Measurements from ENCODE around the gene RFC4. TPM values are rescaled to one million over a fixed set of nuclear protein-coding genes. Genes with fewer than 3 reads are reported as not detected.

The RFC4 gene
- total and polyA plus RNA-seq, 9 of the 15 experiments (the other 6 are each of a cell fraction or from before 2014, with no cell fraction given), result 105 to 227 (median 180) TPM

DNA sequence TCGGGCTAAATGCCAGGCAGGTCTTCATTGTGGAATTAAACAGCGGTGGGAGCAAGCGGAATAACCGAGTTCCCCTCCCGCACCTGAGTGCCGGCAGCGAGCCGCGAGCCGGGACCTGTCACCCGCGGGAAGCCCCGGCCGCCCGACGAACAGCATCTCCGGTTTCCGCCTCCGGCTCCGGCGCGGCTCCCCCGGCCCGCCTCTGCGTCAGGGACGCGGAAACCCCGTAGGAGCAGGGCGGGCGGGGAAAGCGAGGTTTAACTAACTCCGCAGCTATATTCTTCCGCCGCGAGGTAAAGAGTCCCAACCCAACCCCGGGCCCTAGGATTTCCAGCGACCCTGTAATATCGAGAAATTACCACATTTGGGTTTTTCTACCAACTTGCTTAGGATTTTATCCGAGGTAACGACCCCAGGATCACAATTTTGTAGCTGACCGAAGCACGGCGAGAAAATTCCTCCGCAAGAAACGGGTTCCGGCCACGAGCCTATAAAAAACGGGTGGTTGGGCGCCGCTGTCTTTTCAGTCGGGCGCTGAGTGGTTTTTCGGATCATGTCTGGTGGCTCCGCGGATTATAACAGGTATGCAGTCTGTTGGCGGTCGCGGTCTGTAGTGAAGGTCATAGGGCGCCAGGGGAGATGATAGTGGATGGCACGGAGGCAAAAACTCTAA is 23.1 kb downstream of the RFC4 start, which contains the start of gene EIF4A2 (continued):
- no peak for TF ChIP-seq ZFPM2 (CRISPR knock-in tag; IDR thresholded peaks at IDR 0.05)
- TF ChIP-seq KDM5B (IDR thresholded peaks at IDR 0.05; ENCODE audit: insufficient replicate concordance, low read depth, low read length), result peak; percentile 100
- TF ChIP-seq CBX2 (IDR thresholded peaks at IDR 0.05; ENCODE audit: insufficient read depth, low read length, poor library complexity, severe bottlenecking), result no peak
- TF ChIP-seq TBL1XR1 (IDR thresholded peaks at IDR 0.05; ENCODE audit: low read length in 2 of 2), result no peak
- TF ChIP-seq HSF4 (CRISPR knock-in tag; IDR thresholded peaks at IDR 0.05; ENCODE audit: borderline replicate concordance), result no peak
- 0 out of 4 replicates have a peak, but pooled peaks of 1 of the 2 experiments have one; percentile 22 for TF ChIP-seq FOXK2 (conservative IDR thresholded peaks at IDR 0.05 in 1 of 2, IDR thresholded peaks at IDR 0.05 in 1 of 2; ENCODE audit: low read depth in 2 of 2)
- TF ChIP-seq SMARCA5 (IDR thresholded peaks at IDR 0.05), result no peak
- TF ChIP-seq, protein P1, sequence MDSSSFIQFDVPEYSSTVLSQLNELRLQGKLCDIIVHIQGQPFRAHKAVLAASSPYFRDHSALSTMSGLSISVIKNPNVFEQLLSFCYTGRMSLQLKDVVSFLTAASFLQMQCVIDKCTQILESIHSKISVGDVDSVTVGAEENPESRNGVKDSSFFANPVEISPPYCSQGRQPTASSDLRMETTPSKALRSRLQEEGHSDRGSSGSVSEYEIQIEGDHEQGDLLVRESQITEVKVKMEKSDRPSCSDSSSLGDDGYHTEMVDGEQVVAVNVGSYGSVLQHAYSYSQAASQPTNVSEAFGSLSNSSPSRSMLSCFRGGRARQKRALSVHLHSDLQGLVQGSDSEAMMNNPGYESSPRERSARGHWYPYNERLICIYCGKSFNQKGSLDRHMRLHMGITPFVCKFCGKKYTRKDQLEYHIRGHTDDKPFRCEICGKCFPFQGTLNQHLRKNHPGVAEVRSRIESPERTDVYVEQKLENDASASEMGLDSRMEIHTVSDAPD (CRISPR knock-in tag; IDR thresholded peaks at IDR 0.05), result no peak
- TF ChIP-seq ZNF232 (CRISPR knock-in tag; IDR thresholded peaks at IDR 0.05), result no peak
- no peak for TF ChIP-seq PTRF (tag; IDR thresholded peaks at IDR 0.05)
- TF ChIP-seq MAFG (tag; conservative IDR thresholded peaks at IDR 0.05), result no peak; the same call in 1 of the 2 replicates
- peak; percentile 100 for TF ChIP-seq GTF2A2 (tag; IDR thresholded peaks at IDR 0.05)
- TF ChIP-seq CHD2 (IDR thresholded peaks at IDR 0.05; ENCODE audit: low read depth, low read length), result peak; percentile 92
- TF ChIP-seq, protein P2, sequence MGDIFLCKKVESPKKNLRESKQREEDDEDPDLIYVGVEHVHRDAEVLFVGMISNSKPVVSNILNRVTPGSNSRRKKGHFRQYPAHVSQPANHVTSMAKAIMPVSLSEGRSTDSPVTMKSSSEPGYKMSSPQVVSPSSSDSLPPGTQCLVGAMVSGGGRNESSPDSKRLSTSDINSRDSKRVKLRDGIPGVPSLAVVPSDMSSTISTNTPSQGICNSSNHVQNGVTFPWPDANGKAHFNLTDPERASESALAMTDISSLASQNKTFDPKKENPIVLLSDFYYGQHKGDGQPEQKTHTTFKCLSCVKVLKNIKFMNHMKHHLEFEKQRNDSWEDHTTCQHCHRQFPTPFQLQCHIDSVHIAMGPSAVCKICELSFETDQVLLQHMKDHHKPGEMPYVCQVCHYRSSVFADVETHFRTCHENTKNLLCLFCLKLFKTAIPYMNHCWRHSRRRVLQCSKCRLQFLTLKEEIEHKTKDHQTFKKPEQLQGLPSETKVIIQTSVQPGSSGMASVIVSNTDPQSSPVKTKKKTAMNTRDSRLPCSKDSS (IDR thresholded peaks at IDR 0.05; ENCODE audit: low read depth, partially characterized antibody), result no peak
- no peak for TF ChIP-seq ZNF586 (CRISPR knock-in tag; conservative IDR thresholded peaks at IDR 0.05)
- TF ChIP-seq PHB2 (IDR thresholded peaks at IDR 0.05; ENCODE audit: low read depth), result no peak
- no peak for TF ChIP-seq DACH1 (IDR thresholded peaks at IDR 0.05; ENCODE audit: partially characterized antibody)
- peak; percentile 55; the same call in 1 of the 2 replicates for TF ChIP-seq HLTF (IDR thresholded peaks at IDR 0.05)
- no peak; the same call in 1 of the 2 replicates for TF ChIP-seq STAT5A (IDR thresholded peaks at IDR 0.05; ENCODE audit: borderline replicate concordance, low read length)
- TF ChIP-seq, protein P3, sequence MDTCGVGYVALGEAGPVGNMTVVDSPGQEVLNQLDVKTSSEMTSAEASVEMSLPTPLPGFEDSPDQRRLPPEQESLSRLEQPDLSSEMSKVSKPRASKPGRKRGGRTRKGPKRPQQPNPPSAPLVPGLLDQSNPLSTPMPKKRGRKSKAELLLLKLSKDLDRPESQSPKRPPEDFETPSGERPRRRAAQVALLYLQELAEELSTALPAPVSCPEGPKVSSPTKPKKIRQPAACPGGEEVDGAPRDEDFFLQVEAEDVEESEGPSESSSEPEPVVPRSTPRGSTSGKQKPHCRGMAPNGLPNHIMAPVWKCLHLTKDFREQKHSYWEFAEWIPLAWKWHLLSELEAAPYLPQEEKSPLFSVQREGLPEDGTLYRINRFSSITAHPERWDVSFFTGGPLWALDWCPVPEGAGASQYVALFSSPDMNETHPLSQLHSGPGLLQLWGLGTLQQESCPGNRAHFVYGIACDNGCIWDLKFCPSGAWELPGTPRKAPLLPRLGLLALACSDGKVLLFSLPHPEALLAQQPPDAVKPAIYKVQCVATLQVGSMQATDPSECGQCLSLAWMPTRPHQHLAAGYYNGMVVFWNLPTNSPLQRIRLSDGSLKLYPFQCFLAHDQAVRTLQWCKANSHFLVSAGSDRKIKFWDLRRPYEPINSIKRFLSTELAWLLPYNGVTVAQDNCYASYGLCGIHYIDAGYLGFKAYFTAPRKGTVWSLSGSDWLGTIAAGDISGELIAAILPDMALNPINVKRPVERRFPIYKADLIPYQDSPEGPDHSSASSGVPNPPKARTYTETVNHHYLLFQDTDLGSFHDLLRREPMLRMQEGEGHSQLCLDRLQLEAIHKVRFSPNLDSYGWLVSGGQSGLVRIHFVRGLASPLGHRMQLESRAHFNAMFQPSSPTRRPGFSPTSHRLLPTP (IDR thresholded peaks at IDR 0.05; ENCODE audit: borderline replicate concordance, extremely low read depth, insufficient read length), result no peak
- TF ChIP-seq ZNF766 (CRISPR knock-in tag; conservative IDR thresholded peaks at IDR 0.05), result peak; percentile 62; the same call in 1 of the 2 replicates

Data from K562 (cell line).